ENCODE measurements around the gene KAZN.

Gene KAZN

DNA sequence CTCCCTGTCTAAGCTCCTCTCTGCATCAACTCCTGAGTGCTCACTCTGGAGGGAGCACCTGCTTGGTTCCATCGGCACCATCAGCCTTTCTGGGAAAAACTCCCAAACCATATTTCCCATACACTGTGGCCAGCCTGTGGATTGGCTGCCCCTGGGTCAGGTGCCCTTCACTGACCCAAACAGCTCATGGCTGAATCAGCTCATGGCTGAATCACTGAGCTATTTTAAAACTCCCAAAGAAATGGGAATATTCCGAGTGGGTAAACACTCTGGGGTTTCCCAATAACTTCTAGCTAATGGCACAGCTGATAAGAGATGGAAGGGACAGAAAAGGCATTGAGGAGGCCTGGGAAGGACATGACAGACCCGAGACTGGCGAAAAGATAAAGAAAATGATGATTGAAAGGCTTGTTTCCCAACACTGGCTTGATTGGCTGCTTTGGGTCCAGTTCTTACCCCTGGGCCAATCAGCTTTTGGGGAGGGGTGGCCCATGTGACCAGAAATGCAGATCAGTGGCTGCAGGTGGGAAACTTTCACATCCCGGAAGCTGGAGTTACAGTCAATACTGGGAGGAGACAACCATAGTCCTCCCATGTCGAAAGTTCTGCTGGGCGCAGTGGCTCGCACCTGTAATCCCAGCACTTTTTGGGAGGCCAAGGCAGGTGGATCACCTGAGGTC lies 37.3 kb upstream of the KAZN start:
- TF ChIP-seq ZNF384 (IDR thresholded peaks at IDR 0.05) (no peak), HDGF (IDR thresholded peaks at IDR 0.05; ENCODE audit: borderline replicate concordance) (no peak), FOXK2 (IDR thresholded peaks at IDR 0.05) (no peak), LEF1 (IDR thresholded peaks at IDR 0.05; ENCODE audit: borderline replicate concordance) (no peak), TARDBP (IDR thresholded peaks at IDR 0.05) (no peak), FOXM1 (IDR thresholded peaks at IDR 0.05; ENCODE audit: borderline replicate concordance) (no peak), ARNT (IDR thresholded peaks at IDR 0.05) (no peak), FOXA1 (IDR thresholded peaks at IDR 0.05) (no peak), CTBP1 (IDR thresholded peaks at IDR 0.05; ENCODE audit: borderline replicate concordance) (no peak), NFRKB (IDR thresholded peaks at IDR 0.05) (no peak), SUZ12 (IDR thresholded peaks at IDR 0.05) (no peak)
- ChIA-PET POLR2A (no interaction called here), CTCF (no interaction called here)
- DNase-seq (ENCODE audit: extremely low spot score) = no peak

DNA sequence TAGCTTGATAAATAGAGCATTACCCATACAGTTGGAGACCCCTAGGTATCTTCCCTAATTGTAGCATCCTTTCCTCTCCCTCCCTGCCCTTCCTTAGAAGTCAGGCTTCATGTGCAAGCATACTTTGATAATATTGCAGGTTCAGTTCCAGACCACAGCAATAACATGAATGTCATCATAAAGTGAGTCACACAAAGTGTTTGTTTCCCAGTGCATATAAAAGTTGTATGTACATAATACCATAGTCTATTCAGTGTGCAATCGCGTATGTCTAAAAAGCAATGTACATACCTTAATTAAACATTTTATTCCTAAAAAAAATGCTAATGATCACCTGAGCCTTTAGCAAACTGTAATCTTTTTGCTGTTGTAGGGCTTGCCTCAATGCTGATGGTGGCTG lies 33.4 kb upstream of the KAZN start:
- POLR2A ChIA-PET = no interaction called here
- TF ChIP-seq SP1 (IDR thresholded peaks at IDR 0.05) (no peak), CTBP1 (IDR thresholded peaks at IDR 0.05; ENCODE audit: borderline replicate concordance) (no peak), HDGF (IDR thresholded peaks at IDR 0.05; ENCODE audit: borderline replicate concordance) (no peak), BHLHE40 (IDR thresholded peaks at IDR 0.05; ENCODE audit: borderline replicate concordance) (no peak), TARDBP (IDR thresholded peaks at IDR 0.05) (no peak), SUZ12 (IDR thresholded peaks at IDR 0.05) (no peak), L3MBTL2 (conservative IDR thresholded peaks at IDR 0.05) (no peak), FOXM1 (IDR thresholded peaks at IDR 0.05; ENCODE audit: borderline replicate concordance) (no peak), ARNT (IDR thresholded peaks at IDR 0.05) (no peak), LEF1 (IDR thresholded peaks at IDR 0.05; ENCODE audit: borderline replicate concordance) (no peak), ELF4 (IDR thresholded peaks at IDR 0.05) (no peak), FOXK2 (IDR thresholded peaks at IDR 0.05) (no peak), ZNF384 (IDR thresholded peaks at IDR 0.05) (no peak), NFRKB (IDR thresholded peaks at IDR 0.05) (no peak), FOXA1 (IDR thresholded peaks at IDR 0.05) (no peak)
- TF ChIP-seq, protein P1, sequence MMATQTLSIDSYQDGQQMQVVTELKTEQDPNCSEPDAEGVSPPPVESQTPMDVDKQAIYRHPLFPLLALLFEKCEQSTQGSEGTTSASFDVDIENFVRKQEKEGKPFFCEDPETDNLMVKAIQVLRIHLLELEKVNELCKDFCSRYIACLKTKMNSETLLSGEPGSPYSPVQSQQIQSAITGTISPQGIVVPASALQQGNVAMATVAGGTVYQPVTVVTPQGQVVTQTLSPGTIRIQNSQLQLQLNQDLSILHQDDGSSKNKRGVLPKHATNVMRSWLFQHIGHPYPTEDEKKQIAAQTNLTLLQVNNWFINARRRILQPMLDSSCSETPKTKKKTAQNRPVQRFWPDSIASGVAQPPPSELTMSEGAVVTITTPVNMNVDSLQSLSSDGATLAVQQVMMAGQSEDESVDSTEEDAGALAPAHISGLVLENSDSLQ (IDR thresholded peaks at IDR 0.05) = no peak
- CTCF ChIA-PET = no interaction called here
- DNase-seq (ENCODE audit: extremely low spot score) = no peak

DNA sequence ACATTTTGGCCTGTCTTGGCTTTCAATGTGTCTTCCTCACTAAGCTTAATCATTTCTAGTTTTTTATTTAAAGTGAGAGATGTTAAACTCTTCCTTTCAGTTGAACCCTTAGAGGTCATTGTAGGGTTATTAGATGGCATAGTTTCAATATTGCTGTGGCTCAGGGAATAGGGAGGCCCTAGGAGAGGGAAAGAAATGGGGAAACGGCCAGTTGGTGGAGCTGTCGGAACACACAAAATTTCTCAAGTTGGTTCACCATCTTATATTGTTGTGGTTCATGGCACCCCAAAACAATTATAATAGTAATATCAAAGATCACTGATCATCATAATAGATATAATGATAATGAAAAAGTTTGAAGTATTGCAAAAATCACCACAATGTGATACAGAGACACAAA lies 31.4 kb upstream of the KAZN start:
- CTCF ChIA-PET = no interaction called here
- POLR2A ChIA-PET = no interaction called here
- DNase-seq (ENCODE audit: extremely low spot score) = no peak
- TF ChIP-seq SP1 (IDR thresholded peaks at IDR 0.05) (no peak), ARNT (IDR thresholded peaks at IDR 0.05) (no peak), FOXK2 (IDR thresholded peaks at IDR 0.05) (no peak), TARDBP (IDR thresholded peaks at IDR 0.05) (no peak), L3MBTL2 (conservative IDR thresholded peaks at IDR 0.05) (no peak), ZNF384 (IDR thresholded peaks at IDR 0.05) (no peak), ELF4 (IDR thresholded peaks at IDR 0.05) (no peak), BHLHE40 (IDR thresholded peaks at IDR 0.05; ENCODE audit: borderline replicate concordance) (no peak), SUZ12 (IDR thresholded peaks at IDR 0.05) (no peak), FOXM1 (IDR thresholded peaks at IDR 0.05; ENCODE audit: borderline replicate concordance) (no peak), LEF1 (IDR thresholded peaks at IDR 0.05; ENCODE audit: borderline replicate concordance) (no peak), HDGF (IDR thresholded peaks at IDR 0.05; ENCODE audit: borderline replicate concordance) (no peak)
- TF ChIP-seq, protein P1 (IDR thresholded peaks at IDR 0.05) = no peak

DNA sequence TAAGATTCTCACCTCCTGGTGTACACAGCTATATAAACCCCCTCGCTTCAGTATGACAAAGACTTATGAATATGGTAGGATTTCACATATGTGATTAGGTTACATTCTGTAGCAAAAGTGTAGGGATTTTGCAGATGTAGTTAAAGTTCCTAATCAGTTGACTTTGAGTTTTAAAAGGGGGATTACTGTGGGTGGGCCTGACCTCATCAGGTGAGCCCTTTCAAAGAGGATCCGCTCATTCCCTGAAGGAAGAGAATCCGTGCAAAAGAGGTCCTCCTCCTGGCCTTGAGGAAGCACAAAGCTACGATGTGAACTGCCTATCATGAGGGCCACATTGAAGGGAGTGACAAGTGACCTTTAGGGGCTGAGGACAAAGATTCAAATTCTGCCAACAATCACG lies 30.6 kb upstream of the KAZN start:
- DNase-seq (ENCODE audit: extremely low spot score) = no peak
- CTCF ChIA-PET = no interaction called here
- no peak for TF ChIP-seq ZNF384 (IDR thresholded peaks at IDR 0.05)
- no peak for TF ChIP-seq BHLHE40 (IDR thresholded peaks at IDR 0.05; ENCODE audit: borderline replicate concordance)
- no peak for TF ChIP-seq FOXA1 (IDR thresholded peaks at IDR 0.05)
- no peak for TF ChIP-seq FOXK2 (IDR thresholded peaks at IDR 0.05)
- no peak for TF ChIP-seq L3MBTL2 (conservative IDR thresholded peaks at IDR 0.05)
- no peak for TF ChIP-seq NFRKB (IDR thresholded peaks at IDR 0.05)
- no peak for TF ChIP-seq HDGF (IDR thresholded peaks at IDR 0.05; ENCODE audit: borderline replicate concordance)
- TF ChIP-seq CTBP1 (IDR thresholded peaks at IDR 0.05; ENCODE audit: borderline replicate concordance) = no peak
- POLR2A ChIA-PET = no interaction called here

DNA sequence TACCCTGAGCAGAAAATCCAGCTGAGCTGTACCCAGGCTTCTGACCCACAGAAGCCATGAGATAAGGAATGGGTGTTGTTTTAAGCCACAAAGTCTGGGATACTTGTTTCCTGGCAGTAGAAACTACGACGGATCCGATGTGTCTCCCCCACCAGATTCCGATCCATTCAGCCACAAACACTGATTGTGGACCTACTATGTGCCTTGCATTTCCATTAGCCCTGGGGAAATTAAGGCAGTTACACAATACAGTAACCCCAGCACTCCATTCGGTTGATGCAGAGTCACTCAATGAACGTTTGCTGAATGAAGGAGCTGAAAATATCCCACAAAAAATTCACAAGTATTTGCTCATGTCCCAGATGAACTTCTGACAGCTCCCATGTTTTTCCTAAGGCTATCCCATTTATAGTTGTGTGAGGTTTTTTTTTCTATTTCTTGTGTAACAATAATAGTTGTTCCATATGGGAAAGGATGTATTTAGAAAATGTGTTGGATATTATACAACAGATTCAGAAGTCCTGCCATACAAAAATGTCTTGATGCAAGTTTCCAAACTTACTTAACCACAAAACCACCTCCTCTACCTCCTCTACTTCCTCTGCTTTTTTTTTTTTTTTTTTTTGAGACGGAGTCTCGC lies 29.6 kb upstream of the KAZN start:
- TF ChIP-seq FOXK2 (IDR thresholded peaks at IDR 0.05) (no peak), ZNF384 (IDR thresholded peaks at IDR 0.05) (no peak), SUZ12 (IDR thresholded peaks at IDR 0.05) (no peak), HDGF (IDR thresholded peaks at IDR 0.05; ENCODE audit: borderline replicate concordance) (no peak), ARNT (IDR thresholded peaks at IDR 0.05) (no peak), L3MBTL2 (conservative IDR thresholded peaks at IDR 0.05) (no peak), FOXA1 (IDR thresholded peaks at IDR 0.05) (no peak), FOXM1 (IDR thresholded peaks at IDR 0.05; ENCODE audit: borderline replicate concordance) (no peak), SP1 (IDR thresholded peaks at IDR 0.05) (no peak)

DNA sequence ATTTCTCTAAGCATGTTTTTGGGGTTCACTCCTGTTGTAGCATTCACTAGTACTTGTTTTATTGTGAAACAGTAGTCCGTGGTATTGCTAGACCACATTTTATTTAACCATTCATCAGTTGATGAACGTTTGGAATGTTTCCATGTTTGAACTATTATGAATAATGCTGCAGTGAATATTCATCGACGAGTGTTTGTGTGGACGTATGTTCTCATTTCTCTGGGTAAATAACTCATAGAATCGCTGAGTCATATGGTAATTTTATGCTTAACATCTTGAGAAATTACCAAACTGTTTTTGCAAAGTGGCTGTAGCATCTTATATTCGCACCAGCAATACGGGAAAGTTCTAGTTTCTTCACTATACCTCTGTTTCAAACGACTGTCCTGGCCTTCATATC lies 28.0 kb upstream of the KAZN start:
- POLR2A ChIA-PET = no interaction called here
- DNase-seq (ENCODE audit: extremely low spot score) = no peak
- no peak for TF ChIP-seq ZNF384 (IDR thresholded peaks at IDR 0.05)
- no peak for TF ChIP-seq SP1 (IDR thresholded peaks at IDR 0.05)
- CTCF ChIA-PET = interaction anchor here (0.6 to 0.7 kb wide), 2 partner anchors 711 to 981 kb away, joined by 3 read pairs; no protein-coding TSS in a partner anchor

More for the DNA sequence above, 29.6 kb upstream of the KAZN start:
- ChIA-PET POLR2A (no interaction called here), CTCF (interaction anchor here (0.5 kb wide), 1 partner anchor 281 kb away, joined by 3 read pairs; no protein-coding TSS in a partner anchor)
- no peak for DNase-seq (ENCODE audit: extremely low spot score)

Data from HEK293T (cell line).